Esophagus squamous epithelium (tissue), 5 donors: ENCODE measurements around the gene LDLRAD4. TPM values are rescaled to one million over a fixed set of nuclear protein-coding genes. Genes with fewer than 3 reads are reported as not detected.

Experiments used
- DNase-seq: peaks from one replicate; lab custom pipeline; 2025; lab: John Stamatoyannopoulos, UW
- H3K27ac ChIP-seq, 4 donors: fragments of 200-600 bp; sonication (generic); one replicate each; pipeline ENCODE4 v1.5.1; 2016 to 2019; ENCODE audit warnings: mild to moderate bottlenecking in 1 of 4
- H3K27me3 ChIP-seq, 4 donors: fragments of 200-600 bp; sonication (generic); 1 replicate in 3 of 4; 2 replicates in 1 of 4; pipeline versions ENCODE4 v1.5.1 to v1.6.0; 2017 to 2021; ENCODE audit warnings: antibody characterized with exemption in 1 of 4
- H3K36me3 ChIP-seq, 3 donors: fragments of 200-600 bp; sonication (generic); one replicate each; pipeline ENCODE4 v1.5.1; 2016 to 2019
- H3K4me1 ChIP-seq, 3 donors: fragments of 200-600 bp; sonication (generic); one replicate each; pipeline ENCODE4 v1.5.1; 2017 to 2019
- H3K4me3 ChIP-seq, 4 donors: fragments of 200-600 bp; sonication (generic); 1 replicate in 3 of 4; 2 replicates in 1 of 4; pipeline ENCODE4 v1.5.1; 2016 to 2019; ENCODE audit warnings: mild to moderate bottlenecking in 2 of 4, moderate library complexity in 1 of 4
- H3K9me3 ChIP-seq, 3 donors: fragments of 200-600 bp; sonication (generic); one replicate each; pipeline ENCODE4 v1.5.1; 2016 to 2019
- CTCF ChIP-seq, 6 experiments: fragments of 450-650 bp in 4 of 6; fragments of 200-600 bp in 2 of 6; sonication (generic) in 2 of 6; IDR thresholded peaks; one replicate each; pipeline ENCODE4 v1.5.1; 2016 to 2019; ENCODE audit warnings: antibody characterized with exemption in 6 of 6, mild to moderate bottlenecking in 4 of 6, moderate library complexity in 4 of 6
- POLR2A ChIP-seq, 4 donors: fragments of 450-650 bp; IDR thresholded peaks; one replicate each; pipeline ENCODE4 v1.6.1; 2017; ENCODE audit warnings: antibody characterized with exemption in 4 of 4, mild to moderate bottlenecking in 4 of 4, moderate library complexity in 3 of 4
- WGBS, 2 donors: methylation state at CpG; one replicate each; pipeline ENCODE4 v1.1.5; 2018; 5-methylcytosine and 5-hydroxymethylcytosine counted together
- intact Hi-C: fragments of 100-400 bp; cut with DNase I; formaldehyde crosslinking; loops from one replicate; pipeline ENCODE4 v1.15.0; 2022
- total RNA-seq, 4 donors: library from RNA; depleted of rRNA; stranded (reverse); fragments of >200 nt; gene quantifications; one replicate each; pipeline ENCODE4 v1.1.0, GENCODE V29; 2016
- donor health status: DM: yes; HTN: yes; CAD: no.

Gene LDLRAD4
- total RNA-seq, 4 donors from 2014 or later: 0.91 to 17.9 (median 6.8) TPM

- H3K4me3 ChIP-seq: no peak overlapping the region
- no peaks in the 10 kb centered on the region for H3K36me3 ChIP-seq
- H3K27ac ChIP-seq: peak overlapping the region in 1 of 4 donors; percentile 2
- peaks cover 3 to 17% (median 13%) of the 10 kb centered on the region in 3 donors for H3K4me1 ChIP-seq
- no peaks in the 10 kb centered on the region for H3K27me3 ChIP-seq
- 51 to 75% methylated on average over 7 to 8 of the region's 11 CpGs for WGBS, 2 donors
- no peaks in the 10 kb centered on the region for H3K9me3 ChIP-seq
- intact Hi-C loops: no loop called here
- TF ChIP-seq POLR2A (IDR thresholded peaks at IDR 0.05) (no peak), CTCF (IDR thresholded peaks at IDR 0.05) (no peak)
- no peak for DNase-seq
These were observed 199.6 kb downstream of the LDLRAD4 start for GRCh38 chr18:13418013-13418710.

GRCh38 chr18:13420969-13421686, 202.6 kb downstream of the LDLRAD4 start:
- peaks cover 3 to 21% (median 7%) of the 10 kb centered on the region in 3 donors for H3K4me1 ChIP-seq
- no peaks in the 10 kb centered on the region for H3K36me3 ChIP-seq
- no peak overlapping the region for H3K27ac ChIP-seq
- H3K9me3 ChIP-seq: no peaks in the 10 kb centered on the region
- TF ChIP-seq POLR2A (IDR thresholded peaks at IDR 0.05): no peak
- TF ChIP-seq CTCF (IDR thresholded peaks at IDR 0.05): no peak
- H3K27me3 ChIP-seq: no peaks in the 10 kb centered on the region
- 87 to 97% methylated on average over 5 to 14 of the region's 19 CpGs for WGBS, 2 donors
- intact Hi-C loops: no loop called here
- DNase-seq: no peak
- H3K4me3 ChIP-seq: no peak overlapping the region

GRCh38 chr18:13422541-13423147, 204.1 kb downstream of the LDLRAD4 start:
- Histone ChIP-seq H3K4me3 (no peak overlapping the region), H3K9me3 (no peaks in the 10 kb centered on the region), H3K4me1 (peaks cover 0 to 19% (median 7%) of the 10 kb centered on the region in 3 donors), H3K36me3 (no peaks in the 10 kb centered on the region), H3K27ac (no peak overlapping the region), H3K27me3 (no peaks in the 10 kb centered on the region)
- 89 to 92% methylated on average over 4 to 5 of the region's 5 CpGs for WGBS, 2 donors
- TF ChIP-seq CTCF (IDR thresholded peaks at IDR 0.05) (no peak), POLR2A (IDR thresholded peaks at IDR 0.05) (no peak)
- intact Hi-C loops: no loop called here
- DNase-seq: no peak

- peaks cover 0 to 12% (median under 1%) of the 10 kb centered on the region in 3 donors for H3K4me1 ChIP-seq
- no peak for TF ChIP-seq CTCF (IDR thresholded peaks at IDR 0.05)
- TF ChIP-seq POLR2A (IDR thresholded peaks at IDR 0.05): no peak
- intact Hi-C loops: no loop called here
These were observed 204.8 kb downstream of the LDLRAD4 start for GRCh38 chr18:13423352-13423751.

GRCh38 chr18:13424363-13424762, 205.8 kb downstream of the LDLRAD4 start:
- intact Hi-C loops: no loop called here
- WGBS, 2 donors: 85 to 92% methylated on average over 7 of the region's 7 CpGs
- TF ChIP-seq POLR2A (IDR thresholded peaks at IDR 0.05) (no peak), CTCF (IDR thresholded peaks at IDR 0.05) (no peak)

More at GRCh38 chr18:13423352-13423751, 204.8 kb downstream of the LDLRAD4 start:
- 90% methylated on average over 9 of the region's 9 CpGs for WGBS, 2 donors
- no peak for DNase-seq
- Histone ChIP-seq H3K9me3 (no peaks in the 10 kb centered on the region), H3K36me3 (no peaks in the 10 kb centered on the region), H3K27me3 (no peaks in the 10 kb centered on the region), H3K4me3 (no peak overlapping the region), H3K27ac (no peak overlapping the region)

More at GRCh38 chr18:13424363-13424762, 205.8 kb downstream of the LDLRAD4 start:
- H3K4me3 ChIP-seq: no peak overlapping the region
- no peaks in the 10 kb centered on the region for H3K9me3 ChIP-seq
- H3K27me3 ChIP-seq: no peaks in the 10 kb centered on the region
- DNase-seq: no peak
- H3K4me1 ChIP-seq: peaks cover 0 to 8% (median 0%) of the 10 kb centered on the region in 3 donors
- no peaks in the 10 kb centered on the region for H3K36me3 ChIP-seq
- H3K27ac ChIP-seq: no peak overlapping the region
